Measurements from ENCODE around the gene EIF3F.

Gene EIF3F

DNA sequence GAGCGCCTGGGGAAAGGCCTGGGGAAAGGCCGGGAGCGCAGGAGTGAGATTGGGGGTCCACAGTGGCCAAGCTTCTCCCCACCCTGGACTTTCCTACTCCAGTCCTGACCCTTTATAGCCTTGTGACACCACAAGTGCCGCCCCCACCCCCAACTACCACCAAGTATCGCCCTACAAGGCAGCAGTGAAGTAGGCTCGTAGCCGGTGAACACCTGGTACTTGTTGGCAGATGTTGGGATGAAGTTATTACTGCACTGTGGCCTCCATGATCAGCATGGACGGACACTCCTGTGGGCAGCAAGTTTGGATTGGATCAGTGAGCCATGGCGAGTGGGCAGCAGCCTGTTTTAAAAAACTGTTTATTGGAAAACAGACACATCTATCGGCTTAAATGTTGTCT is 45.0 kb downstream of the EIF3F start:
- no peak for DNase-seq (ENCODE audit: low read depth, low spot score)
- no peak overlapping the region for H3K4me3 ChIP-seq (ENCODE audit: low read length)
- no peaks in the 10 kb centered on the region for H3K4me1 ChIP-seq (ENCODE audit: control insufficient read depth, insufficient read depth, low read length)
- no peaks in the 10 kb centered on the region for H3K27me3 ChIP-seq (ENCODE audit: control insufficient read depth, insufficient read depth, low read length)
- no CpG with 5 or more reads among the region's 10 CpGs for WGBS (ENCODE audit: insufficient coverage, insufficient read length)
- H3K27ac ChIP-seq (ENCODE audit: low read length): no peak overlapping the region
- H3K9me3 ChIP-seq (ENCODE audit: control insufficient read depth, insufficient read depth, low read length): no peaks in the 10 kb centered on the region
- H3K36me3 ChIP-seq (ENCODE audit: control insufficient read depth, insufficient read depth, low read length): no peaks in the 10 kb centered on the region

GRCh38 chr11:8032576-8033304 is 45.6 kb downstream of the EIF3F start:
- H3K36me3 ChIP-seq (ENCODE audit: control insufficient read depth, insufficient read depth, low read length): no peaks in the 10 kb centered on the region
- H3K27me3 ChIP-seq (ENCODE audit: control insufficient read depth, insufficient read depth, low read length): no peaks in the 10 kb centered on the region
- no peak overlapping the region for H3K27ac ChIP-seq (ENCODE audit: low read length)
- H3K9me3 ChIP-seq (ENCODE audit: control insufficient read depth, insufficient read depth, low read length): no peaks in the 10 kb centered on the region
- no peak overlapping the region for H3K4me3 ChIP-seq (ENCODE audit: low read length)
- DNase-seq (ENCODE audit: low read depth, low spot score): no peak
- no CpG with 5 or more reads among the region's 20 CpGs for WGBS (ENCODE audit: insufficient coverage, insufficient read length)
- H3K4me1 ChIP-seq (ENCODE audit: control insufficient read depth, insufficient read depth, low read length): no peaks in the 10 kb centered on the region

DNA sequence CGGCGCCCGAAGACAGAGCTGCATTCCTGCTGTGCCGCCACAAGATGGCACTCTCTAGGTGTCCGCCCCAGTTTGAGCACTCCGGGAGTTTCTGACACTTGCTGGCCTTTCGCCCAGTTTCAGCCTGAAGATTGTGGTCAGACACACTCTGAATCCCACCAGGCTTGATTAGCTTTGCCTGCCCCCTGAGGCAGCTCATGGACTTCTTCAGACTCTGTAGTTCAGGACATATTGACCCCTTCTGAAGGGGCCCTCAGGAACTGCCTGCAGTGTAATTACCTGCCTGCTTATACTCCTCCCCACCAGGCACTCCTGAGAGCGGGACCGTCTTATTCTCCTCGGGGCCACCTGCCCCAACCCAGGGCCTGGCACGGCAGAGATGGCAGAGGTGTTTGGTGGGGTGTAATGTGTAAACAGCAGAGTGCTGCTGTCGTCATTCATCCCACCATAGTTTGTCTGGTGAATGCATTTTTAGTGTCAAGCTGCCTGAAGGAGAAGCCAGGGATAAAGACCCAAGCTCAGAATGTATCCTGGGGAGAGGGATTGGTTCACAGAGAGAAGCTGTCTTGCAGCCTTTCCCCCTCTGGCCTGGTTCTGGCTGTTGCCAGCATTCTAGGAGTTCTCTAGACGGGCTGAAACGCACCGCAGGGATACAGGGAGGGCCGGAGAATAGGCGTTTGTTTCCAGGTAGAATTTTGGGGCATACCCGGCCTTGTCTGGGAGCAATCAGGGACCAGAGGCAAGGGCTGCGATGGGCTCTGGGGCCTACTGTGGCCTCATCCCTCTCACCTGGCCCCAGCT is 46.4 kb downstream of the EIF3F start:
- WGBS (ENCODE audit: insufficient coverage, insufficient read length): no CpG with 5 or more reads among the region's 19 CpGs
- DNase-seq (ENCODE audit: low read depth, low spot score): no peak
- H3K27ac ChIP-seq (ENCODE audit: low read length): no peak overlapping the region

GRCh38 chr11:8034106-8034585 is 47.0 kb downstream of the EIF3F start:
- Histone ChIP-seq H3K27ac (ENCODE audit: low read length) (no peak overlapping the region), H3K4me3 (ENCODE audit: low read length) (no peak overlapping the region), H3K9me3 (ENCODE audit: control insufficient read depth, insufficient read depth, low read length) (no peaks in the 10 kb centered on the region), H3K4me1 (ENCODE audit: control insufficient read depth, insufficient read depth, low read length) (no peaks in the 10 kb centered on the region), H3K27me3 (ENCODE audit: control insufficient read depth, insufficient read depth, low read length) (no peaks in the 10 kb centered on the region), H3K36me3 (ENCODE audit: control insufficient read depth, insufficient read depth, low read length) (no peaks in the 10 kb centered on the region)
- WGBS (ENCODE audit: insufficient coverage, insufficient read length): no CpG with 5 or more reads among the region's 3 CpGs
- no peak for DNase-seq (ENCODE audit: low read depth, low spot score)

More for the DNA sequence above, 46.4 kb downstream of the EIF3F start:
- no peak overlapping the region for H3K4me3 ChIP-seq (ENCODE audit: low read length)
- no peaks in the 10 kb centered on the region for H3K27me3 ChIP-seq (ENCODE audit: control insufficient read depth, insufficient read depth, low read length)
- no peaks in the 10 kb centered on the region for H3K4me1 ChIP-seq (ENCODE audit: control insufficient read depth, insufficient read depth, low read length)
- H3K9me3 ChIP-seq (ENCODE audit: control insufficient read depth, insufficient read depth, low read length): no peaks in the 10 kb centered on the region
- H3K36me3 ChIP-seq (ENCODE audit: control insufficient read depth, insufficient read depth, low read length): no peaks in the 10 kb centered on the region

GRCh38 chr11:8034604-8035190 is 47.6 kb downstream of the EIF3F start:
- H3K4me3 ChIP-seq (ENCODE audit: low read length): no peak overlapping the region
- H3K27me3 ChIP-seq (ENCODE audit: control insufficient read depth, insufficient read depth, low read length): no peaks in the 10 kb centered on the region
- no peak overlapping the region for H3K27ac ChIP-seq (ENCODE audit: low read length)
- no peaks in the 10 kb centered on the region for H3K9me3 ChIP-seq (ENCODE audit: control insufficient read depth, insufficient read depth, low read length)
- no CpG with 5 or more reads among the region's 5 CpGs for WGBS (ENCODE audit: insufficient coverage, insufficient read length)
- no peak for DNase-seq (ENCODE audit: low read depth, low spot score)
- no peaks in the 10 kb centered on the region for H3K4me1 ChIP-seq (ENCODE audit: control insufficient read depth, insufficient read depth, low read length)
- H3K36me3 ChIP-seq (ENCODE audit: control insufficient read depth, insufficient read depth, low read length): no peaks in the 10 kb centered on the region

DNA sequence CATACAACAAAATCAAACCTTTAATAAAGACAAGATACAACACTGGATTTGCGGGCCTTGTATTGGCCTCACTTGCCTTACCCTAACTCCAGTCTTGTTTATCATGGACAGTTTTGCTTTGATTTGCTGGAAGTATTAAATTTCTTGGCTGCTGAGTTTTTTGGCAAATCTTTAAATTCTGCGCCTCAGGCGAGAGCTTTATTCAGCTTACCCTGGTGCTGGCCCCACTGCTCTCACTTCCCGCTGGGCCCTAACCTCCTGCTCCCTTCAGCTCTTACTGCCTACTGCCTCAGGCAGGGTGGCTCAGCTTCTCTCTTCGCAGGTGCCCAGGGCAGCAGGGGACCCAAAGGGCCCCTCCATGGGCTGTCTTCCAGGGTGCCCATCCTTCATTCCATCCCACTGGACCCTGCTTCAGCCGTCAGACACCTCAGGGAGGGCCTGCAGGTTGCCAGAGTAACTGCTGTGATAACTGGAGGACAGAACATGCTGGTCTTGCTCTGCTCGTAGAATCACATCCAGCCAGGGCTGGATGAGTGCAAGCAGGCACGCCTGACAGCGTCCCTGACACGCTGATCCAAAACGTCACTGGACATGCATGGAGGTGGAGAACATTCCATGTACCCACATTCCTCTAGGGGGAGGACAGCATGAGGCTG is 48.2 kb downstream of the EIF3F start:
- no peak overlapping the region for H3K27ac ChIP-seq (ENCODE audit: low read length)
- no peaks in the 10 kb centered on the region for H3K36me3 ChIP-seq (ENCODE audit: control insufficient read depth, insufficient read depth, low read length)
- no peaks in the 10 kb centered on the region for H3K9me3 ChIP-seq (ENCODE audit: control insufficient read depth, insufficient read depth, low read length)
- H3K4me1 ChIP-seq (ENCODE audit: control insufficient read depth, insufficient read depth, low read length): no peaks in the 10 kb centered on the region
- WGBS (ENCODE audit: insufficient coverage, insufficient read length): no CpG with 5 or more reads among the region's 11 CpGs
- no peak overlapping the region for H3K4me3 ChIP-seq (ENCODE audit: low read length)
- H3K27me3 ChIP-seq (ENCODE audit: control insufficient read depth, insufficient read depth, low read length): no peaks in the 10 kb centered on the region
- DNase-seq (ENCODE audit: low read depth, low spot score): no peak

DNA sequence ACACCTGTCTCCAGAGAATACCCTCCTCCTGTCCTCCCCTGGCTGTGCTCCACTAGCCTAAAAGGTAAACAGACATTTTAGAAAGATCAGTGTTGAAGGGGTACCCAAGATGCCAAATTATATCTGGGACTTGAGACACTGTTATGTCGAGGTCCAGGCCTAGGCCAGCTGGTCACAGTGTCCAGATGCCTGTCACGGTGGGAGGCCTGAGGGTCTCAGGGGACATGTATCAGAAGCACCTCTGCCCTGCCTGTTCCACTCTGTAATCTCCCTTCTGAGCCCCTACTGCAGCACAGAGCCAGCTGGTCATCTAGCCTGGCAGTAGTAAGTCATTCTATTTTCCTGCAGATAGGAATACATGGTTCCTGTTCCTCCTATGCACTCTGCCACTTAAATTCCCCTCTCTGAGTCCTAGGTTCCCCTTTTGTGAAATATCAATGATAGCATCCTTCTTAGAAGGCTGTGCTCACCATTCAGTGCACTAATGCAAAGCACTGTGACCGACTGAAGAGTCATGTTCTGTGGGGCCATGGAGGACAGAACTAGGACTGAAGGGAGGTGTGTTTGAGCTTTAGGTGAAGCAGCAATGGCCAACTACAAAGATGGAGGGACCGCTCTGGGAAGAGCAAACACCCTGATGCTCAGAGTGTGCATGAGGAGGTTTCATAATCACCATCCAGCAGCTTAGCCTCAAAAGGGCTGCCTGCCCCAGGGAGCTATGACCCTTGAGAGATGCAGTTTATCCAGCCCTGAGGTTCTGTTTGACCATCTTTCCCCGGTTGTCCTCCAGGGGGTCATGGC is 49.1 kb downstream of the EIF3F start:
- H3K9me3 ChIP-seq (ENCODE audit: control insufficient read depth, insufficient read depth, low read length): no peaks in the 10 kb centered on the region
- no peaks in the 10 kb centered on the region for H3K27me3 ChIP-seq (ENCODE audit: control insufficient read depth, insufficient read depth, low read length)
- no CpG with 5 or more reads among the region's 5 CpGs for WGBS (ENCODE audit: insufficient coverage, insufficient read length)
- no peak for DNase-seq (ENCODE audit: low read depth, low spot score)
- H3K4me1 ChIP-seq (ENCODE audit: control insufficient read depth, insufficient read depth, low read length): no peaks in the 10 kb centered on the region
- H3K4me3 ChIP-seq (ENCODE audit: low read length): no peak overlapping the region
- H3K36me3 ChIP-seq (ENCODE audit: control insufficient read depth, insufficient read depth, low read length): no peaks in the 10 kb centered on the region
- no peak overlapping the region for H3K27ac ChIP-seq (ENCODE audit: low read length)

GRCh38 chr11:8036986-8037385 is 49.8 kb downstream of the EIF3F start:
- Histone ChIP-seq H3K27me3 (ENCODE audit: control insufficient read depth, insufficient read depth, low read length) (no peaks in the 10 kb centered on the region), H3K27ac (ENCODE audit: low read length) (no peak overlapping the region), H3K4me3 (ENCODE audit: low read length) (no peak overlapping the region), H3K4me1 (ENCODE audit: control insufficient read depth, insufficient read depth, low read length) (no peaks in the 10 kb centered on the region), H3K9me3 (ENCODE audit: control insufficient read depth, insufficient read depth, low read length) (no peaks in the 10 kb centered on the region), H3K36me3 (ENCODE audit: control insufficient read depth, insufficient read depth, low read length) (no peaks in the 10 kb centered on the region)
- no CpG with 5 or more reads among the region's 5 CpGs for WGBS (ENCODE audit: insufficient coverage, insufficient read length)
- no peak for DNase-seq (ENCODE audit: low read depth, low spot score)

DNA sequence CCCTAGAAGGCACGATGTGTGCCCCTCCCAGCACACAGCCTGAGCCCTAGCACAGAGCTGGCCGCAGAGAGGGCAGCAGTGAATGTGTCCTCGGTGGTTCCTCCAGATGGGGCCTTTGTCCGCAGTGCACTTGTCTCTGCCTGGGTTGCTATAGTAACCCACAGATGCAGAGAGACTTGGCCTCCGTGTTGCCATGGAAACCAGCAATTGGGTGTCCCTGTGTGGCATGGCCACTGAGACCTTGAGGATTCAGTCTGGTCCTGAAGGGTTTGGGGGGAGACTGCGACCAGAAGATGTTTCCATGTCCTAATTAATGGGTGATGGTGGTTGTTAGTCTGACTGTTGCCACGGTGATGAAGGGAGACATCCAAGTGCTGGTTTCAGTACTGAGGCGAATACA is 51.3 kb downstream of the EIF3F start:
- H3K27me3 ChIP-seq (ENCODE audit: control insufficient read depth, insufficient read depth, low read length): no peaks in the 10 kb centered on the region
- no peak overlapping the region for H3K4me3 ChIP-seq (ENCODE audit: low read length)
- no peak for DNase-seq (ENCODE audit: low read depth, low spot score)
- no CpG with 5 or more reads among the region's 8 CpGs for WGBS (ENCODE audit: insufficient coverage, insufficient read length)
- no peaks in the 10 kb centered on the region for H3K36me3 ChIP-seq (ENCODE audit: control insufficient read depth, insufficient read depth, low read length)
- H3K27ac ChIP-seq (ENCODE audit: low read length): no peak overlapping the region
- H3K9me3 ChIP-seq (ENCODE audit: control insufficient read depth, insufficient read depth, low read length): no peaks in the 10 kb centered on the region
- no peaks in the 10 kb centered on the region for H3K4me1 ChIP-seq (ENCODE audit: control insufficient read depth, insufficient read depth, low read length)

Data from iPS DF 6.9 (cell line).